SU-DHL-6 (cell line): Measurements from ENCODE around the gene SCLT1.

Source experiments
- H2AFZ ChIP-seq: fragments of 200-600 bp; sonication (generic); 2 replicates; pipeline ENCODE4 v1.6.1; 2014; ENCODE audit warnings: low read depth, mild to moderate bottlenecking, moderate library complexity, mixed read lengths, antibody characterized with exemption, low read length; ENCODE audit not compliant: severe bottlenecking
- H3F3A ChIP-seq: fragments of 200-600 bp; shearing (Covaris generic); 2 replicates; pipeline ENCODE4 v1.6.0; 2016; ENCODE audit warnings: antibody characterized with exemption, mild to moderate bottlenecking; ENCODE audit not compliant: insufficient read depth
- H3K27ac ChIP-seq: fragments of 200-600 bp; sonication (generic); 2 replicates; pipeline ENCODE4 v1.5.1; 2016; ENCODE audit warnings: low read depth, mild to moderate bottlenecking, low read length, moderate library complexity, mixed read lengths
- H3K27me3 ChIP-seq: fragments of 200-600 bp; sonication (generic), shearing (Covaris generic); 2 replicates; pipeline ENCODE4 v1.6.0; 2014; ENCODE audit warnings: mild to moderate bottlenecking, low read length
- H3K36me3 ChIP-seq: fragments of 200-600 bp; sonication (generic); 2 replicates; pipeline ENCODE4 v1.6.1; 2014; ENCODE audit warnings: mild to moderate bottlenecking, low read length, mixed read lengths
- H3K4me2 ChIP-seq: fragments of 300-600, 200-600 bp; shearing (Covaris generic), sonication (generic); 2 replicates; pipeline ENCODE4 v1.6.0; 2014; ENCODE audit warnings: low read length, low read depth, mild to moderate bottlenecking; ENCODE audit not compliant: poor library complexity, severe bottlenecking
- H3K4me3 ChIP-seq: fragments of 200-600 bp; sonication (generic); 2 replicates; pipeline ENCODE4 v1.5.1; 2014; ENCODE audit warnings: antibody characterized with exemption, low read length, mild to moderate bottlenecking, mixed read lengths; ENCODE audit not compliant: insufficient read depth, poor library complexity, severe bottlenecking
- H3K79me2 ChIP-seq: fragments of 200-600 bp; sonication (generic); 2 replicates; pipeline ENCODE4 v1.6.1; 2014; ENCODE audit warnings: mild to moderate bottlenecking, low read length, moderate library complexity; ENCODE audit not compliant: insufficient read depth
- H3K9ac ChIP-seq: fragments of 200-600 bp; sonication (generic); 2 replicates; pipeline ENCODE4 v1.7.0; 2014; ENCODE audit warnings: mild to moderate bottlenecking, low read length
- H3K9me2 ChIP-seq: fragments of 200-600 bp; sonication (generic); replicated peaks from 2 replicates; pipeline ENCODE4 v1.6.1; 2014; ENCODE audit warnings: low read length; ENCODE audit not compliant: insufficient read depth
- H3K9me3 ChIP-seq: fragments of 200-600 bp; sonication (generic); 2 replicates; pipeline ENCODE4 v1.6.1; 2014; ENCODE audit warnings: low read length, mixed read lengths; ENCODE audit not compliant: insufficient read depth
- H4K20me1 ChIP-seq: fragments of 200-600 bp; sonication (generic); 2 replicates; pipeline ENCODE4 v1.6.1; 2014; ENCODE audit warnings: low read depth, mild to moderate bottlenecking, antibody characterized with exemption, low read length, moderate library complexity, mixed read lengths
- CTCF ChIP-seq: fragments of 200-600 bp; sonication (generic); IDR thresholded peaks from one replicate; pipeline ENCODE4 v1.5.1; 2017; ENCODE audit warnings: antibody characterized with exemption, mild to moderate bottlenecking, low read length, moderate library complexity; ENCODE audit not compliant: insufficient read depth, poor library complexity, severe bottlenecking
- EZH2phosphoT487 ChIP-seq: fragments of 200-600 bp; sonication (generic), shearing (Covaris generic); conservative IDR thresholded peaks from 2 replicates; pipeline ENCODE4 v1.6.1; 2018; ENCODE audit warnings: mild to moderate bottlenecking, antibody characterized with exemption, low read length, moderate library complexity, mixed read lengths

The SCLT1 gene

DNA sequence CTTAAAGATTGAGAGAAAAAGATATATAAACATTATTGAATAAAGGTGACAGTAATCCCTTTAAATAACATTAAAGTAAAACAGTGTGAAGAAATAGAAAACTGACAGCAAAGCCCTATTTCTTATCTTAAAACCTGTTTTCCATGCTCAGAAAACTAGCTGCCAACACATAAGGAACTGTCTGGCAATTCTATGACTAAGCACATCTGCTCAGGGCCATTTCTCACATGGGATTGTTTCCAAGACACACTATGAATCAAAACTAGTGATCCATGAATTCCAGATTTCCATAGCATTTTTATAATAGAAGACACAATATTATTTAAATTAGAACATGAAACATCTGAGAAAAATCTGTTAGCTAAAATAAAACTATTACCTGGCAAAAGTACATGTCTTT, 113.4 kb downstream of the SCLT1 start:
- no peak for TF ChIP-seq CTCF
- TF ChIP-seq EZH2phosphoT487, result no peak
- Histone ChIP-seq H3K9me2 (no peaks in the 10 kb centered on the region), H3K9ac (no peak overlapping the region), H2AFZ (no peak overlapping the region), H3K27ac (no peak overlapping the region), H3K27me3 (no peaks in the 10 kb centered on the region), H3K4me3 (no peak overlapping the region), H3F3A (no peaks in the 10 kb centered on the region), H3K4me2 (no peak overlapping the region), H3K36me3 (no peaks in the 10 kb centered on the region), H3K79me2 (no peaks in the 10 kb centered on the region), H3K9me3 (no peaks in the 10 kb centered on the region), H4K20me1 (no peaks in the 10 kb centered on the region)

GRCh38 chr4:128978985-128979384, 114.4 kb downstream of the SCLT1 start:
- Histone ChIP-seq H3F3A (no peaks in the 10 kb centered on the region), H3K9me2 (no peaks in the 10 kb centered on the region), H4K20me1 (no peaks in the 10 kb centered on the region), H3K27me3 (no peaks in the 10 kb centered on the region), H3K4me2 (no peak overlapping the region), H3K4me3 (no peak overlapping the region), H3K27ac (no peak overlapping the region), H2AFZ (no peak overlapping the region), H3K9me3 (no peaks in the 10 kb centered on the region), H3K9ac (no peak overlapping the region), H3K36me3 (no peaks in the 10 kb centered on the region), H3K79me2 (no peaks in the 10 kb centered on the region)
- no peak for TF ChIP-seq CTCF
- no peak for TF ChIP-seq EZH2phosphoT487

DNA sequence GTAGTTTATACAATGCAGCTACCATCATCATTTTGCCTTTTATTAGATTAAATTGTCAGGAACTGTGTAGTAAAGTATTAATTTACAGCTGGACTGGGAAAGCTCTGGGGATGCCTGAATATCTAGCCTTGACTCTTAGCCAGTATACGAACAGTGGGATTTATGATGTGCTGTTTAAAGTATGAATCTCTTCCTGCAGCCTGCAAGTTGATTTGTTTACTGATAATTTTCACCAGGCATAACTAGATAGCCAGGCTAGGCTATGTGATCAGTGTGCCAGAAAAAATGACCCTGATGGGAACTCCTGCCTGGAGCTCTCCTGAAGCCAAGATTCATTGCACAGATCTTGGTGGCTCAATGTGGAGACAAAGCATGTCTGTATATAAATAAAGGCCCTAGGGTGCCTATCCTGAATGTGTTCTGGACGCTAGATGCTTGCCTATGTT, 119.2 kb downstream of the SCLT1 start:
- Histone ChIP-seq H2AFZ (no peak overlapping the region), H3K4me3 (no peak overlapping the region), H3K4me2 (no peak overlapping the region), H3K27ac (no peak overlapping the region), H3K9me3 (no peaks in the 10 kb centered on the region), H3K36me3 (peaks cover 2% of the 10 kb centered on the region; the same call in 1 of the 2 replicates), H4K20me1 (no peaks in the 10 kb centered on the region), H3K79me2 (no peaks in the 10 kb centered on the region), H3K9ac (no peak overlapping the region), H3K9me2 (no peaks in the 10 kb centered on the region), H3K27me3 (no peaks in the 10 kb centered on the region), H3F3A (no peaks in the 10 kb centered on the region)
- TF ChIP-seq EZH2phosphoT487, result no peak
- no peak for TF ChIP-seq CTCF

DNA sequence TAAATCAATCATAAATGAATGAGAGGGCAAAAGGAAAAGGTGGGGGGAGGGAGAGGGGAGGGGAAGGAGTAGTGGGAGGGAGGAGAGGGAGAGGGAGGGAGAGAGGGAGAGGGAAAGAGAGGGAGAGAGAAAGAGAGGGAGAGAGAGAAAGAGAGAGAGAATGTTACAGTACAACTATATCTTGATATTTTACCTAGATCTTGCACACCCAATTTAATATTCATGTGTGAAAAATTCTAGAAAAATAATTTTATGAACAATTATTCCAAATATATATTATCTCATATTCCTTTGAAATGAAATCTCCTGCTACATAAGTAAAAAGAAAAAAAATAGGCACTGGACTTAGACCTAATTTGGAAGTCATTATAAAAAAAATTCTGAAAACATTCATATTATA, 120.0 kb downstream of the SCLT1 start:
- no peaks in the 10 kb centered on the region for H3F3A ChIP-seq
- TF ChIP-seq EZH2phosphoT487 (no peak), CTCF (no peak)
- H3K36me3 ChIP-seq, result peaks cover 2% of the 10 kb centered on the region; the same call in 1 of the 2 replicates
- no peak overlapping the region for H2AFZ ChIP-seq
- no peaks in the 10 kb centered on the region for H3K9me3 ChIP-seq
- H3K27ac ChIP-seq, result no peak overlapping the region
- no peaks in the 10 kb centered on the region for H4K20me1 ChIP-seq
- no peak overlapping the region for H3K9ac ChIP-seq
- no peaks in the 10 kb centered on the region for H3K27me3 ChIP-seq
- no peaks in the 10 kb centered on the region for H3K79me2 ChIP-seq
- H3K4me2 ChIP-seq, result no peak overlapping the region
- H3K9me2 ChIP-seq, result no peaks in the 10 kb centered on the region
- no peak overlapping the region for H3K4me3 ChIP-seq
